Fibroblast of lung (primary cell): Measurements from ENCODE around the gene AMBP. TPM values are rescaled to one million over a fixed set of nuclear protein-coding genes. Genes with fewer than 3 reads are reported as not detected.

Experiments used
- DNase-seq, 2 donors: peaks; one replicate each; pipeline versions ENCODE4 v3.0.0 to v3.0.0-alpha.2; 2010; ENCODE audit warnings: low read depth in 2 of 2
- H2AFZ ChIP-seq: 2 replicates; pipeline ENCODE4 v1.5.1; 2012; ENCODE audit warnings: low read length, control low read depth, inconsistent platforms
- H3K27ac ChIP-seq: 2 replicates; pipeline ENCODE4 v1.5.1; 2011; ENCODE audit warnings: low read length, control low read depth; ENCODE audit not compliant: insufficient read depth
- H3K27me3 ChIP-seq: 2 replicates; pipeline ENCODE4 v1.5.1; 2011; ENCODE audit warnings: mild to moderate bottlenecking, low read length; ENCODE audit not compliant: control insufficient read depth, insufficient read depth
- H3K36me3 ChIP-seq: 2 replicates; pipeline ENCODE4 v1.5.1; 2011; ENCODE audit warnings: low read length; ENCODE audit not compliant: control insufficient read depth, insufficient read depth
- H3K4me1 ChIP-seq: 2 replicates; pipeline ENCODE4 v1.5.1; 2011; ENCODE audit warnings: low read length; ENCODE audit not compliant: control insufficient read depth, insufficient read depth; ENCODE audit errors: extremely low read depth
- H3K4me2 ChIP-seq: 2 replicates; pipeline ENCODE4 v1.5.1; 2011; ENCODE audit warnings: low read length, control low read depth; ENCODE audit not compliant: insufficient read depth; ENCODE audit errors: extremely low read depth
- H3K4me3 ChIP-seq, 4 experiments: fragments of 200-600 bp in 1 of 4; sonication (generic) in 1 of 4; replicated peaks in 1 of 4; 2 replicates each; pipeline ENCODE4 v1.5.1; 2011 to 2016; ENCODE audit warnings: low read length in 4 of 4, low read depth in 3 of 4, mild to moderate bottlenecking in 3 of 4, control low read depth in 2 of 4, inconsistent platforms in 1 of 4, mixed read lengths in 1 of 4; ENCODE audit not compliant: insufficient read depth in 1 of 4; ENCODE audit errors: control extremely low read depth in 1 of 4
- H3K79me2 ChIP-seq: 2 replicates; pipeline ENCODE4 v1.5.1; 2012; ENCODE audit warnings: mild to moderate bottlenecking, low read length, inconsistent platforms; ENCODE audit not compliant: control insufficient read depth, insufficient read depth
- H3K9ac ChIP-seq: 2 replicates; pipeline ENCODE4 v1.5.1; 2011; ENCODE audit warnings: mild to moderate bottlenecking, low read length, control low read depth; ENCODE audit not compliant: insufficient read depth
- H3K9me3 ChIP-seq: 2 replicates; pipeline ENCODE4 v1.5.1; 2012; ENCODE audit warnings: low read depth, low read length; ENCODE audit not compliant: control insufficient read depth, insufficient read depth
- H4K20me1 ChIP-seq: 2 replicates; pipeline ENCODE4 v1.5.1; 2011; ENCODE audit warnings: low read length; ENCODE audit not compliant: control insufficient read depth, insufficient read depth; ENCODE audit errors: extremely low read depth
- CTCF ChIP-seq, 2 donors: IDR thresholded peaks in 1 of 2; conservative IDR thresholded peaks in 1 of 2; 1 replicate in 1 of 2; 2 replicates in 1 of 2; pipeline ENCODE4 v1.5.1; 2011 to 2012; ENCODE audit warnings: low read length in 2 of 2, control low read depth in 1 of 2, inconsistent platforms in 1 of 2, low read depth in 1 of 2, mild to moderate bottlenecking in 1 of 2
- EZH2 ChIP-seq: IDR thresholded peaks from 2 replicates; pipeline ENCODE4 v1.5.1; 2012; ENCODE audit warnings: low read length, control low read depth, mild to moderate bottlenecking; ENCODE audit errors: missing control alignments
- polyA plus RNA-seq, 2 donors: library from polyadenylated mRNA; depleted of rRNA in 1 of 2; stranded (reverse) in 1 of 2; unstranded in 1 of 2; fragments of >200 nt; gene quantifications; 2 replicates each; pipeline ENCODE4 v1.2.1, GENCODE V29; 2011 to 2012; ENCODE audit warnings: missing spikeins in 1 of 2
- total RNA-seq: library from RNA; depleted of rRNA; stranded (reverse); fragments of >200 nt; gene quantifications from 2 replicates; pipeline ENCODE4 v1.2.1, GENCODE V29; 2014

AMBP gene
- total and polyA plus RNA-seq, 2 donors (not counting 1 experiment from before 2014, with no cell fraction given) = 0.07 to 0.17 TPM

DNA sequence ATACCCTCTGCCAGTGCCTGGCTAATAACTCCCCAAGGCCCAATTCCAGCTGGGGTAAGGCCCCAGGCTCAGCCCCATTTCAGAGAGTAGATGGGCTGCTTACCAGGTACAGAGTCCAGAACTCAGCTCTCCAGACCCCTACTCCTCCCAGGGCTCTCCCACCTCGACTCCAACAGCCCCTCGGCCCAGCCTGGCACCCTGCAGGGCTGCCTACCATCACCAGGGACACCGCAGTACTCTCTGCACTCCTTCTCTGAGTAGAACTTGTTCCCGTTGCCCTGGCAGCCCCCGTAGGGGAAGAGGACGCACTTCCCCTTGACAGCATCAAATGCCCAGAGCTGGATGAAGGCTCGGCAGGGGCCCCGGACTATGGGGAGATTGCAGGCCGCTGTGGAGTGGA lies 17.4 kb downstream of the AMBP start:
- Histone ChIP-seq H3K4me2 (no peak overlapping the region), H2AFZ (no peak overlapping the region), H3K36me3 (no peaks in the 10 kb centered on the region), H3K4me1 (no peaks in the 10 kb centered on the region), H3K27me3 (no peaks in the 10 kb centered on the region), H3K9me3 (no peaks in the 10 kb centered on the region), H4K20me1 (no peaks in the 10 kb centered on the region), H3K9ac (no peak overlapping the region), H3K4me3 (no peak overlapping the region), H3K27ac (no peak overlapping the region), H3K79me2 (no peaks in the 10 kb centered on the region)
- TF ChIP-seq CTCF (conservative IDR thresholded peaks at IDR 0.05 in 1 of 2, IDR thresholded peaks at IDR 0.05 in 1 of 2; ENCODE audit: low read depth in 1 of 2, low read length in 2 of 2) (no peak), EZH2 (no peak)
- DNase-seq = no peak

DNA sequence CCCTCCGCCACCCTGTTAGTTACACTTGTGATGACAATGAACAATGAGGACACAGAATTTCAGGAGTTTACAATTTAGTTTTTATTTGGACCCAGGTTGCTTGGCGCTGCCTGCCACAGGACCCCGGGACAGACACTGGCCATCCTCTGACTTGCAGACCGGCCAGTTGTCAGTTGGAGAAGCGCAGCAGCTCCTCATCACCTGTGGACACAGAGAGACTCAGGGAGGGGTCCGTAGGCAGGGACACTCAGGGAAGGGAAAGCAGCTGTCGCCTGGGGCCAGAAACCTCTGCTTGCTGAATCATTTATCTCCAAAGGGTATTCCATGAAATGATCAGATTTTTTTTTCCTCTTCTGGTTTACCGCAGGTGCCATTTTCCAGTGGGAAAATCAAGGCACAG lies 18.0 kb downstream of the AMBP start:
- TF ChIP-seq CTCF (conservative IDR thresholded peaks at IDR 0.05 in 1 of 2, IDR thresholded peaks at IDR 0.05 in 1 of 2; ENCODE audit: low read depth in 1 of 2, low read length in 2 of 2) = no peak
- TF ChIP-seq EZH2 = no peak
- Histone ChIP-seq H2AFZ (no peak overlapping the region), H3K27me3 (no peaks in the 10 kb centered on the region), H3K9ac (no peak overlapping the region), H3K27ac (no peak overlapping the region), H3K36me3 (no peaks in the 10 kb centered on the region), H3K4me2 (no peak overlapping the region), H3K4me1 (no peaks in the 10 kb centered on the region), H4K20me1 (no peaks in the 10 kb centered on the region), H3K4me3 (no peak overlapping the region), H3K79me2 (no peaks in the 10 kb centered on the region), H3K9me3 (no peaks in the 10 kb centered on the region)
- DNase-seq = no peak

- Histone ChIP-seq H3K4me1 (no peaks in the 10 kb centered on the region), H3K27ac (no peak overlapping the region), H2AFZ (no peak overlapping the region), H3K36me3 (no peaks in the 10 kb centered on the region), H3K9ac (no peak overlapping the region), H3K9me3 (no peaks in the 10 kb centered on the region), H3K27me3 (no peaks in the 10 kb centered on the region), H3K79me2 (no peaks in the 10 kb centered on the region), H3K4me3 (no peak overlapping the region), H3K4me2 (no peak overlapping the region), H4K20me1 (no peaks in the 10 kb centered on the region)
- TF ChIP-seq EZH2 = no peak
- no peak for TF ChIP-seq CTCF (conservative IDR thresholded peaks at IDR 0.05 in 1 of 2, IDR thresholded peaks at IDR 0.05 in 1 of 2; ENCODE audit: low read depth in 1 of 2, low read length in 2 of 2)
- DNase-seq = no peak
These were observed 18.9 kb downstream of the AMBP start for GRCh38 chr9:114059047-114059803.
